Measurements from ENCODE around the gene DNAJC6.

GRCh38 chr1:65363484-65363883, 54.1 kb downstream of the DNAJC6 start:
- no peak for TF ChIP-seq CTCF (IDR thresholded peaks at IDR 0.05; ENCODE audit: poor library complexity)
- no peak for TF ChIP-seq EZH2phosphoT487 (IDR thresholded peaks at IDR 0.05; ENCODE audit: low read depth, severe bottlenecking, unreplicated experiment)

Data from hepatocyte (in vitro differentiated cells).